ENCODE results near the gene FAM168B.

DNA sequence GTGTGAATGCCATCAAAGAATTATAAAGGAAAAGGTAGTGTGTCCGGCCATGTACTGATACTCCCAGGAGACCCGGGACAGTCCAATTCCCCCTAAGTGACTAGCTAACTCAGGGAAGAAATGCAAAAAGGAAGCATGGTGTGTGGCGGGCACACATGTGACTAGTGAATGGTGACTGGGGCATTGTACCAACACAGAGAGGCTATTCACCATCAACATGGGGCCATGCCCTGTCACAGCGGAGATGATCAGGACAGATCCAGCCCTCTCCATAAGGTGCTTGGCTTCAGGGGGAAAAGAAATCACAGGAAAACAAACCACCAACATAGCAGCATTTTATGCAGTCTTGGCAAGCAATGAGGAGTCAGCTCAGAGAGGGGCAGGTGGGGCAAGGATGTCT lies 34.3 kb downstream of the FAM168B start:
- TF ChIP-seq TAF1 (IDR thresholded peaks at IDR 0.05; ENCODE audit: low read depth, low read length) (no peak), POLR2A (IDR thresholded peaks at IDR 0.05; ENCODE audit: low read depth, low read length) (no peak), SPI1 (IDR thresholded peaks at IDR 0.05; ENCODE audit: low read depth, low read length) (no peak), POLR2AphosphoS5 (IDR thresholded peaks at IDR 0.05; ENCODE audit: low read depth, low read length) (no peak)
